ENCODE measurements around the gene MFSD11. TPM values are rescaled to one million over a fixed set of nuclear protein-coding genes. Genes with fewer than 3 reads are reported as not detected.
"Not testable (repeated sequence)": the region's sequence is repeated elsewhere in the genome, so short reads cannot be mapped to it uniquely, and the experiment has no call there.

The MFSD11 gene
- total RNA-seq, 3 donors from 2014 or later: 14.6 to 16.6 (median 15.1) TPM

- not testable (repeated sequence) for H3K9me3 Mint-ChIP-seq; ATAC-seq; DNase-seq; H3K27me3 Mint-ChIP-seq (ENCODE audit: low read depth); H3K4me3 Mint-ChIP-seq
- Mint-ChIP-seq H3K36me3 (ENCODE audit: insufficient read depth) (peaks cover 30% of the 10 kb centered on the region), H3K4me1 (ENCODE audit: low read depth) (peaks cover 19% of the 10 kb centered on the region)
Observed at GRCh38 chr17:76739568-76740115, 1.7 kb downstream of the MFSD11 start.

- no peak for ATAC-seq
- H3K4me1 Mint-ChIP-seq (ENCODE audit: low read depth): peaks cover 19% of the 10 kb centered on the region
- no peaks in the 10 kb centered on the region for H3K9me3 Mint-ChIP-seq
- no peaks in the 10 kb centered on the region for H3K27me3 Mint-ChIP-seq (ENCODE audit: low read depth)
- no peak for DNase-seq
- peaks cover 29% of the 10 kb centered on the region for H3K36me3 Mint-ChIP-seq (ENCODE audit: insufficient read depth)
- H3K4me3 Mint-ChIP-seq: no peak overlapping the region
Observed at GRCh38 chr17:76740329-76741118, 2.6 kb downstream of the MFSD11 start.

- Mint-ChIP-seq H3K27me3 (ENCODE audit: low read depth) (no peaks in the 10 kb centered on the region), H3K4me3 (no peak overlapping the region), H3K4me1 (ENCODE audit: low read depth) (peaks cover 22% of the 10 kb centered on the region), H3K9me3 (no peaks in the 10 kb centered on the region), H3K36me3 (ENCODE audit: insufficient read depth) (peaks cover 31% of the 10 kb centered on the region)
- no peak for ATAC-seq
- no peak for DNase-seq
Observed at GRCh38 chr17:76742958-76743357, 5.0 kb downstream of the MFSD11 start.

GRCh38 chr17:76744747-76745146 is 6.8 kb downstream of the MFSD11 start:
- ATAC-seq: peak in 1 of 2 donors; percentile 30
- H3K9me3 Mint-ChIP-seq: no peaks in the 10 kb centered on the region
- peaks cover 8% of the 10 kb centered on the region for H3K4me1 Mint-ChIP-seq (ENCODE audit: low read depth)
- no peak for DNase-seq
- H3K27me3 Mint-ChIP-seq (ENCODE audit: low read depth): no peaks in the 10 kb centered on the region
- no peak overlapping the region for H3K4me3 Mint-ChIP-seq
- H3K36me3 Mint-ChIP-seq (ENCODE audit: insufficient read depth): peaks cover 35% of the 10 kb centered on the region

GRCh38 chr17:76745785-76746184 is 7.9 kb downstream of the MFSD11 start:
- not testable (repeated sequence) for DNase-seq; H3K4me3 Mint-ChIP-seq; H3K4me1 Mint-ChIP-seq (ENCODE audit: low read depth); H3K27me3 Mint-ChIP-seq (ENCODE audit: low read depth); H3K9me3 Mint-ChIP-seq
- H3K36me3 Mint-ChIP-seq (ENCODE audit: insufficient read depth): peaks cover 35% of the 10 kb centered on the region
- peak; percentile 60 to 73 for ATAC-seq

GRCh38 chr17:76747716-76748363 is 9.9 kb downstream of the MFSD11 start:
- no peak overlapping the region for H3K4me3 Mint-ChIP-seq
- H3K36me3 Mint-ChIP-seq (ENCODE audit: insufficient read depth): peaks cover 32% of the 10 kb centered on the region
- DNase-seq: no peak
- no peaks in the 10 kb centered on the region for H3K27me3 Mint-ChIP-seq (ENCODE audit: low read depth)
- no peaks in the 10 kb centered on the region for H3K9me3 Mint-ChIP-seq
- ATAC-seq: no peak
- H3K4me1 Mint-ChIP-seq (ENCODE audit: low read depth): peaks cover 17% of the 10 kb centered on the region

- Mint-ChIP-seq H3K9me3 (no peaks in the 10 kb centered on the region), H3K4me3 (no peak overlapping the region)
- ATAC-seq: no peak
Observed at GRCh38 chr17:76748657-76749056, 10.7 kb downstream of the MFSD11 start.

GRCh38 chr17:76751416-76751993 is 13.6 kb downstream of the MFSD11 start:
- Mint-ChIP-seq H3K4me3 (no peak overlapping the region), H3K36me3 (ENCODE audit: insufficient read depth) (peaks cover 11% of the 10 kb centered on the region), H3K9me3 (no peaks in the 10 kb centered on the region), H3K27me3 (ENCODE audit: low read depth) (no peaks in the 10 kb centered on the region), H3K4me1 (ENCODE audit: low read depth) (peaks cover 25% of the 10 kb centered on the region)
- DNase-seq (no peak), ATAC-seq (no peak)

More at GRCh38 chr17:76748657-76749056, 10.7 kb downstream of the MFSD11 start:
- Mint-ChIP-seq H3K4me1 (ENCODE audit: low read depth) (peaks cover 24% of the 10 kb centered on the region), H3K36me3 (ENCODE audit: insufficient read depth) (peaks cover 31% of the 10 kb centered on the region), H3K27me3 (ENCODE audit: low read depth) (no peaks in the 10 kb centered on the region)
- DNase-seq: no peak

GRCh38 chr17:76752006-76752405 is 14.1 kb downstream of the MFSD11 start:
- no peak for DNase-seq
- H3K36me3 Mint-ChIP-seq (ENCODE audit: insufficient read depth): peaks cover 11% of the 10 kb centered on the region
- no peaks in the 10 kb centered on the region for H3K9me3 Mint-ChIP-seq
- no peaks in the 10 kb centered on the region for H3K27me3 Mint-ChIP-seq (ENCODE audit: low read depth)
- H3K4me3 Mint-ChIP-seq: peak overlapping the region; percentile 64
- ATAC-seq: peak in 1 of 2 donors; percentile 24
- H3K4me1 Mint-ChIP-seq (ENCODE audit: low read depth): peaks cover 25% of the 10 kb centered on the region

GRCh38 chr17:76753061-76753961 is 15.4 kb downstream of the MFSD11 start:
- ATAC-seq (peak; percentile 91 to 96), DNase-seq (no peak)
- peaks cover 25% of the 10 kb centered on the region for H3K4me1 Mint-ChIP-seq (ENCODE audit: low read depth)
- peaks cover 17% of the 10 kb centered on the region for H3K36me3 Mint-ChIP-seq (ENCODE audit: insufficient read depth)
- no peaks in the 10 kb centered on the region for H3K9me3 Mint-ChIP-seq
- peak overlapping the region; percentile 85 for H3K4me3 Mint-ChIP-seq
- no peaks in the 10 kb centered on the region for H3K27me3 Mint-ChIP-seq (ENCODE audit: low read depth)

GRCh38 chr17:76755285-76755684 is 17.4 kb downstream of the MFSD11 start:
- H3K27me3 Mint-ChIP-seq (ENCODE audit: low read depth): no peaks in the 10 kb centered on the region
- peaks cover 24% of the 10 kb centered on the region for H3K4me1 Mint-ChIP-seq (ENCODE audit: low read depth)
- peaks cover 16% of the 10 kb centered on the region for H3K36me3 Mint-ChIP-seq (ENCODE audit: insufficient read depth)
- H3K9me3 Mint-ChIP-seq: no peaks in the 10 kb centered on the region
- no peak for ATAC-seq
- no peak overlapping the region for H3K4me3 Mint-ChIP-seq
- no peak for DNase-seq

- DNase-seq (no peak), ATAC-seq (no peak)
- peaks cover 18% of the 10 kb centered on the region for H3K4me1 Mint-ChIP-seq (ENCODE audit: low read depth)
- peaks cover 14% of the 10 kb centered on the region for H3K36me3 Mint-ChIP-seq (ENCODE audit: insufficient read depth)
- H3K27me3 Mint-ChIP-seq (ENCODE audit: low read depth): no peaks in the 10 kb centered on the region
- H3K4me3 Mint-ChIP-seq: no peak overlapping the region
- H3K9me3 Mint-ChIP-seq: no peaks in the 10 kb centered on the region
Observed at GRCh38 chr17:76757256-76757655, 19.3 kb downstream of the MFSD11 start.

- ATAC-seq (no peak), DNase-seq (no peak)
- Mint-ChIP-seq H3K9me3 (no peaks in the 10 kb centered on the region), H3K27me3 (ENCODE audit: low read depth) (no peaks in the 10 kb centered on the region), H3K36me3 (ENCODE audit: insufficient read depth) (peaks cover 14% of the 10 kb centered on the region), H3K4me1 (ENCODE audit: low read depth) (peaks cover 5% of the 10 kb centered on the region), H3K4me3 (no peak overlapping the region)
Observed at GRCh38 chr17:76758570-76758969, 20.7 kb downstream of the MFSD11 start.
